H7 (cell line): Measurements from ENCODE around the gene ZNF670. TPM values are rescaled to one million over a fixed set of nuclear protein-coding genes. Genes with fewer than 3 reads are reported as not detected.

Experiments used
- DNase-seq: peaks from one replicate; pipeline ENCODE4 v3.0.0; 2012
- H3K27me3 ChIP-seq: 2 replicates; pipeline ENCODE4 v1.6.0; 2011; ENCODE audit warnings: mild to moderate bottlenecking, low read length; ENCODE audit not compliant: control insufficient read depth, insufficient read depth
- H3K36me3 ChIP-seq: replicated peaks from 2 replicates; pipeline ENCODE4 v1.5.1; 2011; ENCODE audit warnings: low read length; ENCODE audit not compliant: control insufficient read depth, insufficient read depth
- H3K4me3 ChIP-seq: 2 replicates; pipeline ENCODE4 v1.5.1; 2011; ENCODE audit warnings: low read depth, mild to moderate bottlenecking, control low read depth, low read length, moderate library complexity; ENCODE audit not compliant: insufficient read depth
- total RNA-seq: library from RNA; depleted of rRNA; stranded (reverse); fragments of >200 nt; shearing (Covaris generic); gene quantifications from 2 replicates; pipeline ENCODE4 v1.2.3, GENCODE V29; 2014

The ZNF670 gene
- total RNA-seq, 1 experiment from 2014 or later: 16.4 TPM

DNA sequence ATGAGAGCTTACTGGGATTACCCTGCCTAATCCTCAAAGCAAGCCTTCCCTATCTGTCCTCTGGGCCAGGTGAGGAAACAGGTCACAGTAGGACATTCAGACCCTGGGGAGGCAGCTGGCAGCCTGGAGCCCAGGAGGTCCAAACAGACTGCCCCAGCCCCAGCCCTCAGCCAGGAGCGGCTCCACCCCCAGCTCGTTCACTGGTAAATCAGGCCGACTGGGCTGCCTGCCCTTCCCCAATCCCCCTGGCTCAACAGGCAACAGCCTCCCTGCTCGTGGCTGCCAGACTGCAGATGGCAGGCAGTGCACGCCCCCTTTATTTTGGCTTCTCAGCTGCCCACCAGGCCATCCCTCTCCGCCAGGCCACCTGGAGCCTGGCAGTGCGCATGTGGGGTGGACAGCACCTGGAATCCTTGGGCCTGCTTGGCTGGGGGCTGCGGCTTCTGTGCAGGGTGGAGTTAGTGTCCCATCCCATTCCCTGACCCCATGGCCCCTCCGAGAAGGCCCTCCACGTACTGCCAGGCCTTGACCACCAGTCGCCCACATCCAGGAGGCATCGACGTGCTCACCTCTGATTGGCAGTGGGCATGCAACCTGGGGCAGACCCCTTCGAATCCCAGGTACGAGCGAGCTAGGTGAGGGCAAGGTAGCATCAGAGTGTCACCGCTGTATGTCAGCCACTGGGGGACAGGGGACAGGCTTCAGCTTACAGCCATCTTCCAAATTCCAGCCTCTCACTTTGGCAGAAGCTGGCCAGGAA is 11.2 kb upstream of the ZNF670 start:
- Histone ChIP-seq H3K4me3 (no peak overlapping the region), H3K36me3 (no peaks in the 10 kb centered on the region), H3K27me3 (no peaks in the 10 kb centered on the region)
- DNase-seq: peak; percentile 69

DNA sequence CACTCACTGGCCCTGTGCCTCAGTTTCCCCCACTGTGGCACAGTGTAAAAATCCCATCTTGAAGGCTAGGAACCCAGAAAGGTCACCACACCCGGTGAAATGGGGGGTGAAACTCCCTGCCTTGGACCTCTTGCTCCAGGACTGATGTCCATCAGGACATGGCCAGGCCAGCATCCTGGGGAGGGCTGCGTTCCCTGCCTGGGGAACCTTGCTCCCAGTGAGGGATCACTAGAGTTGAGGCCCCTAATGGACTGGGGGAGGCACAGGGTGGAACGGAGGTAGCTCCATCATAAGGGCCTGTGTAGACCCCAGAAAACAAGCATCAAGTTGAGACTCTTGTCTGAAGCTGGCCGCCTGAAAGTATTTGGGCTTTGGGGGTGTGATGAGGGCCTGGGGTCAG is 10.4 kb upstream of the ZNF670 start:
- DNase-seq: no peak
- no peaks in the 10 kb centered on the region for H3K27me3 ChIP-seq
- no peaks in the 10 kb centered on the region for H3K36me3 ChIP-seq
- no peak overlapping the region for H3K4me3 ChIP-seq

DNA sequence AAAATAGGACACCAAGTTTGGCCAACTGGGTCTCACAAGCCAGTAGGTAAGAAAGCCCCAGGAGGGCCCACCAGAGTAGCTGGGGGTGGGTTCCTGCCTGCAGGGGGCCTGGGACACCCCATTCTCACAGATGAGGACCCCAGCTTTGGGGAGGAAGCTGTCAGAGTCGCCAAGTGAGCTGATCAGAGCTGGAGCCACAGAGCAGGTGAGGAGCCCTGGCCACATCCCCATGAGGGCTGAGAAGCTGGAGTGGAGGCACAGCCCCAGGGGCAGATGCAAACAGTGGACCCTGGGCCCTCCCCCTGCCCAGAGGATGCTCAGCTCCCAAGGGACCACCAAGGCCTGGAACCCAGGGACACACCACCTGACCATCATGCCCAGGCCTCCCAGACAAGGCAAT is 8.6 kb upstream of the ZNF670 start:
- no peaks in the 10 kb centered on the region for H3K36me3 ChIP-seq
- H3K27me3 ChIP-seq: no peaks in the 10 kb centered on the region
- H3K4me3 ChIP-seq: no peak overlapping the region
- no peak for DNase-seq

- DNase-seq: no peak
- Histone ChIP-seq H3K4me3 (no peak overlapping the region), H3K36me3 (no peaks in the 10 kb centered on the region), H3K27me3 (no peaks in the 10 kb centered on the region)
Measured at GRCh38 chr1:247085310-247085709, 6.7 kb upstream of the ZNF670 start.

DNA sequence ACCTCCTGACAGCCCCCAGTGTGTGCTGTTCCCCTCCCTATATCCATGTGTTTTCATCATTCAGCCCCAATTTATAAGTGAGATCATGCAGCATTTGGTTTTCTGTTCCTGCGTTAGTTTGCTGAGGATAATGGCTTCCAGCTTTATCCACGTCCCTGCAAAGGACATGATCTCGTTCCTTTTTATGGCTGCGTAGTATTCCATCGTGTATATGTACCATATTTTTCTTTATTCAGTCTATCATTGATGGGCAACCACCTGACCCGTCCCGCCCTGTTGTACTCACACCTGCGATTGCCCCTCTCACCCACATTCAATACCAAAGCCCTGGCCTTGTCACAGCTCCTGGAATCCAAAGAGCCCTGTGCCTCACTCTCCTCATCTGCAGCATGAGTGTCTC is 6.2 kb upstream of the ZNF670 start:
- no peaks in the 10 kb centered on the region for H3K36me3 ChIP-seq
- DNase-seq: no peak

GRCh38 chr1:247079141-247079874 is 697 bp upstream of the ZNF670 start:
- peak overlapping the region; percentile 39 for H3K4me3 ChIP-seq
- H3K36me3 ChIP-seq: no peaks in the 10 kb centered on the region; the same call in 1 of the 2 replicates
- H3K27me3 ChIP-seq: no peaks in the 10 kb centered on the region
- DNase-seq: peak; percentile 42

More for the DNA sequence above, 6.2 kb upstream of the ZNF670 start:
- Histone ChIP-seq H3K4me3 (no peak overlapping the region), H3K27me3 (no peaks in the 10 kb centered on the region)

DNA sequence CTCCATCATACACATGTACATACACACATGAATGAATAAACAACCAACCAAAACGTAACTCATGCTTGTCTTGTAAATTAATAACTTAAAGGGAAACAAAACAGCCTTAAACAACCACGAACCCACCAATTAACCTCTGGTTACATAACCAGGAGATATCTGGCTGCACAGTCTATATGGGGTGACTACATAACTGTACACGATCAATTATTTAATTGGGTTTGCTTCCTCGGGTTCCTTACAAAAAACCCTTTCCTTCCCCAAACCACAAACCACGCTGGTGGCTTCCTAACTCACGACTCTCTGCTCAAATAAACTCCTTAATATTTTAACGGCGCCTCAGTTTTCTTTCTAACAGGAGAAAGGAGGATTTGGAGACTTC is 744 bp downstream of the ZNF670 start:
- H3K36me3 ChIP-seq: no peaks in the 10 kb centered on the region; the same call in none of the 2 replicates
- no peaks in the 10 kb centered on the region for H3K27me3 ChIP-seq
- H3K4me3 ChIP-seq: peak overlapping the region; percentile 98
- DNase-seq: no peak

- no peak overlapping the region for H3K4me3 ChIP-seq
- H3K36me3 ChIP-seq: no peaks in the 10 kb centered on the region; the same call in none of the 2 replicates
- no peak for DNase-seq
- H3K27me3 ChIP-seq: no peaks in the 10 kb centered on the region
Measured at GRCh38 chr1:247077213-247077612, 1.4 kb downstream of the ZNF670 start.

- no peak for DNase-seq
- Histone ChIP-seq H3K36me3 (no peaks in the 10 kb centered on the region; the same call in none of the 2 replicates), H3K27me3 (no peaks in the 10 kb centered on the region), H3K4me3 (no peak overlapping the region)
Measured at GRCh38 chr1:247070645-247071044, 8.0 kb downstream of the ZNF670 start.

GRCh38 chr1:247064304-247064703 is 14.3 kb downstream of the ZNF670 start:
- no peak for DNase-seq
- no peaks in the 10 kb centered on the region for H3K27me3 ChIP-seq
- peaks cover 1% of the 10 kb centered on the region; the same call in 1 of the 2 replicates for H3K36me3 ChIP-seq
- H3K4me3 ChIP-seq: no peak overlapping the region

- Histone ChIP-seq H3K36me3 (peaks cover 1% of the 10 kb centered on the region; the same call in 1 of the 2 replicates), H3K27me3 (no peaks in the 10 kb centered on the region), H3K4me3 (no peak overlapping the region)
- DNase-seq: no peak
Measured at GRCh38 chr1:247060771-247061170, 17.8 kb downstream of the ZNF670 start.

DNA sequence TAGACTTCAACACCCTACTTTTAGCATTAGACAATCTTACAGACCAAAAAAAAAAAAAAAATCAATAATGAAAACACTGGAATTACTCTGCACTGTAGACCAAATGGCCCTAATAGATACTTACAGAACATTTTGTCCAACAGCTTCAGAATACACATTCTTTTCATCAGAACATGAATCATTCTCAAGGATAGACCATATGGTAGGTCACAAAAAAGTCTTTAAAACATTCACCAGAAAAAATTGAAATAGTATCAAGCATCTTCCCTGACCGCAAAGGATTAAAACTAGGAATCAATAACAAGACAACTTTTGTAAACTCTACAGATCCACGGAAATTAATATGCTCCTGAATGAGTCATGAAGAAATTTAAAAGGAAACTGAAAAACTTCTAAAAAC is 22.5 kb downstream of the ZNF670 start:
- no peak for DNase-seq

DNA sequence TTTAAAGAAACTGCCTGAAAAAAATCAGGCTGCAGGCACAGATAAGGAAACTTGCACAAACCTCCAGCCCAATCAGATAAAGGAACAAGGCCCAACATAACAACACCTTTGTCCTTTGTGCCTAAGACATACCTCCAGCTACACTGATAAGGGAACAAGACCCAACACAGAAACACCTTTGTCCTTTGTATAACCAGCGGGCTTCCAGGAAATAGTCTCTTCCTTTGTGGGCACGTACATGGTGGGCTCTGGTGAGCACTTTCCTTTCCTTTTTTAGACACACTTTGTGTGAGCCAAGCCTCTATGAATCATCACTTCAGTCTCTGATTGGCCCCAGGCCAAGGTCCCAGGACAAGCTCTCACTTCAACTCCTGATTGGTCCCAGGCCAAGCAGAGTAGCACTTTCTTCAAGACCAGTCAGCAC is 23.6 kb downstream of the ZNF670 start:
- H3K4me3 ChIP-seq: no peak overlapping the region
- no peaks in the 10 kb centered on the region for H3K27me3 ChIP-seq
- no peaks in the 10 kb centered on the region for H3K36me3 ChIP-seq
- DNase-seq: no peak

More for the DNA sequence above, 22.5 kb downstream of the ZNF670 start:
- Histone ChIP-seq H3K36me3 (no peaks in the 10 kb centered on the region), H3K4me3 (no peak overlapping the region), H3K27me3 (no peaks in the 10 kb centered on the region)

- Histone ChIP-seq H3K36me3 (no peaks in the 10 kb centered on the region), H3K4me3 (no peak overlapping the region), H3K27me3 (no peaks in the 10 kb centered on the region)
- DNase-seq: no peak
Measured at GRCh38 chr1:247047702-247048101, 30.9 kb downstream of the ZNF670 start.

DNA sequence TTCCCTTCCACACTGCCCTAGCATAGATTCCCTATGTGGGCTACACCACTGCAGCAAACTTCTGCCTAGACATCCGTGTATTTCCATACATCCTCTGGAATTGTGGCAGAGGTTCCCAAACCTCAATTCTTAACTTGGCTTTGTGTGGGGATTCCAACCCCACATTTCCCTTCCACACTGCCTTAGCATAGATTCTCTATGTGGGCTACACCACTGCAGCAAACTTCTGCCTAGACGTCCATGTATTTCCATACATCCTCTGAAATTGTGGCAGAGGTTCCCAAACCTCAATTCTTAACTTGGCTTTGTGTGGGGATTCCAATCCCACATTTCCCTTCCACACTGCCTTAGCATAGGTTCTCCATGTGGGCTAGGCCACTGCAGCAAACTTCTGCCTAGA is 31.4 kb downstream of the ZNF670 start:
- no peak for DNase-seq
- Histone ChIP-seq H3K4me3 (no peak overlapping the region), H3K27me3 (no peaks in the 10 kb centered on the region)

More for the DNA sequence above, 31.4 kb downstream of the ZNF670 start:
- no peaks in the 10 kb centered on the region for H3K36me3 ChIP-seq
